NCI-H1092 (cell line): ENCODE measurements around the gene MCM8.
"Not testable (repeated sequence)": the region's sequence is repeated elsewhere in the genome, so short reads cannot be mapped to it uniquely, and the experiment has no call there.

Source experiments
- DNase-seq: peaks from one replicate; lab custom pipeline; 2025; lab: John Stamatoyannopoulos, UW

The MCM8 gene

DNA sequence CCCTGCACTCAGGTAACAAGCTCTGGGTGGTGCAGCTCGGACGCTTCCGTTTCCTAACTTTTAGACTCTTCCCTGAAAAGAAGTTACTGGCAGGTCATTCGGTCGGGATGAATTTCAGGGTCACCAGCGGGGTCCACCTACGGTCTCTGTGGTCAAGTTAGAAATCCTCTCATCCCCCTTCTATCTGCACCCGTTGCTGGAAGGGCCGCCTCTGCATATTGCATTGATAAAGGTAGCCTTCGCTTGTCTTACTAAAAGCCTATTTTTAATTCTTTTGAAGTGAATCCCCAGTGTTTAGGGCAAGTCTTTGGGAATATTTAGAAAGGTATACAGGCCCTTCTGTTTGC lies 56.1 kb downstream of the MCM8 start:
- DNase-seq = no peak

DNA sequence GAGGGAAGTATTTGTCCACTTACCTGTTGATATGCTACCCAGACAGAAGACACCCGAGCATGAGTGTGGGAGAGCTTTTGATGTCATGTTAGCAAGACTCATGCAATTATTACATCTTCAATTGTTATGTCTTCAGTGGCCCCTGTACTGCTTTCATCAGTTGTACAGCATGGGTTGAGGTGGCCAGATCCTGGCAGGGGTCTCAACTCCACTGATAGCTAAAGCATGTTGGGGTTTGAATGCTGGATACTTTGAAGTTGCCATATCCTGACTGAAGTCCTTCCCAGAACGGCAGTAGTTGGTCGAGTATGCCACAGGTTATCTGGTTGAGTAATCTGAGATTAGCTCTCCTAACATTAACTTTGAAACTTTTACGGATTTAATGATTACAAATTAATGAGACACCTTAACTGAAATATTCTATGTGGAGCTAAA lies 56.7 kb downstream of the MCM8 start:
- DNase-seq = no peak

DNA sequence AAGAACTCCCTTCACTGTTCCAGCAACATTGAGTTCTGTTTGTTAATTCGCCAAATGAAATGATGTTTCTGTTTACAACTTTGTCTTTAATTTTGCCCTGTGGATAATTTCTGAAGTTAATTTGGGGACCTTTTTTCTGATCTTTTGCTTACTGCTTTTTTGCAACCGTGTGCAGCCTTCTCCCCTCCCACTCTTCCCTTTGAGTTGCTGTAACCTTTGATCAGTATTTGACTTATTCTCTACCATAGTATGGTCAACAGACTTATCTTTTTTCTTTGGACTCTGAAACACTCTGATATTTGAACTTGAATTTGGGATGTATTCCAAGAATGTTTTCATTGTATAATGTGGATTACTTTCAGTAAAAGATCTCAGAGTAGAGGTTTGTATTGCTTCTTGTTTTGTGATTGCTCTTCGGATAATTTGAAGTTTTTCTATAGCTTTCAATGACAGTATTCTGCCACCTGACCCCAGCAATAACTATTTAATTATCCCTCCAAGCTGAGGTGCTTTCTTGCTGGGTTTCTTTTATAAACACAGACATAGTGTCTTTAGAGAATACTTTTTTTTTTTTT lies 57.2 kb downstream of the MCM8 start:
- DNase-seq = no peak

DNA sequence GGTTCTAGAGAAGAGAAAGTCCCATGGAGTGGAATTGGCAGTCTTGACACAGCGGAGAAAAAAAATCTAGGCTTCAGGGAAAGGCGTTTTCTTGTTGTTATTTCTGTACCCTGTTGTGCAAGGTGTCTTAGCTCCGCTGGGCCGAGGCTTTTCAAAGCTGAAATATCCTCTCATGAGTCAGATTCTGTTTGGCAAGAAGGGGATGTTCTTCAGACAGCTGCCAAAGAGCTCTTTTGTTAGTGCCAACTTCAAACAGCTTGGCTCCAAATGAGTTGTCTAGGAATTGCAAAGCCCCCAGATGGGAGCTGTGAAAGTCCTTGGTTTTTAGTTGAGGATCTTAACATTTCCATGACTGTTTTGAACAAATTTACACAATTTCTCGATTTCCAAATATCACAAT lies 57.8 kb downstream of the MCM8 start:
- DNase-seq = no peak

DNA sequence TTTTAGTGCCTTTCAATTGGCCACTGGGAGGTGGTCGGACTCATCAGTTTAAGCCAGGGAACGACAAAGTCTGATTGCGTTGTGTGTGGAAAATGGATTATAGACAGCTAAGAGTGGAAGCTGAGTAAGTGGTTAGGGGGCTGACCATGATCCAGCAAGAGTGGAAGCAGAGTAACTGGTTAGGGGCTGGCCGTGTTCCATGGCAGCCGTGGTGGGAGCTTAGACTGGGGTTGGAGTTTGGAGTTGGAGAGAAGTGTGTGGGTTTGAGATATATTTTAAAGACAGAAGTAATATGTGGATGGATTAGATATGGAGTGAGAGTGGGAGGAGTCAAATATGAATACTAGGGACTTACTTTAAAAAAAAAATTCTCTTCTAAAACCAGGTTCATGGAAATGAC lies 61.7 kb downstream of the MCM8 start:
- no peak for DNase-seq

DNA sequence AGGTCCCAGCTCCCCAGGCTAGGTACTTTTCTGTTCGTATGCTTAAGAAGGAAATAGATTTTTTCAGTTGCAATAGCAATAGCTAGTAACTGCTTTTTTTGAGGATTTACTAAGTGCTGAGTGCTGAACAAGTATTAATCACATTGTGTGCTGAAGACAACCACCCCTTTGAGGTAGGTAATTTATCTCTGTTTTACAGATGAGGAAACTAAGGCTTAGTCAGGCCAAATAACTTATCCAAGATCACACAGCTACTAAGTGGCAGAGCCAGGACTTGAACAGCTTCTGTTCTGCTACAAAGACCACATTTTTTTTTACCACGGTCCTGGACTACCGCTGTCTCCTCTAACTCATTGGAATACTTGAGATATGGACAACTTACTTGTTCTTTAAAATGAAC lies 63.6 kb downstream of the MCM8 start:
- DNase-seq = no peak

DNA sequence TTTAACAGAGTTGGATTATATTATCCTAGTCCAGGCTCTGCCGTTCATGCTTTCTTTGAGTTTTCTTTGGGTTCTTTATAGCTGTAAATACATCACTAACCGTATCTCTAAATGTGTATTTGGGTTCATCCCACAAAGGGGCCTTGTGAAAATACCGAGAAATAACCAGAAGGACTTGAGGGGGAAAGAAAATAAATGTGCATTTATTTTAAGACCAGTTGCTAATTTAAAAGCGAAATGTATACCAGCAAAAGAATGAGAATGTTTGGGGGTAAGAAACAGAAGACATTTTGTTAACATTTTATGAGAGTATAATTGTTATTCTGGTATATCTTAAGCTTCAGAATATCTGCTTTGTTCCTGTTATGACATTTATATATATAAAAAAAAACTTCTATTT lies 64.5 kb downstream of the MCM8 start:
- DNase-seq = no peak

DNA sequence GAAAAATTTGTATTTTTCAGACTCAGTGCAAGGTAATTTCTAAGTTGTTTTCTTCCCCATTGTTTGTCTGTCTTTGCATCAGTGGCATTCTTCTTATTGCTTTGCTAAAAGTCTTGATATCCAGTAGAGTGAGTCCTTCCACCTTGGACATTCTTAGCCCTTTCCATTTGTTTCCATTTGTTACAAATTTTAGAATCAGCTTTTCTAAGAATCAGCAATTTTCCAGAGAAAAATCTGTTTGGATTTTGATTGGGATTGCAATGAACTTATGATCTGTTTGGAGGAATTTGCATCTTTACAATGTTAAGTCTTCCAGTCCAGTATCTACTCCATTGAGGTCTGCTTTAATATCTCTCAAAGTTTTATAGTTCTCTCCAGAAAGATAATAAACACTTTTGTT lies 67.0 kb downstream of the MCM8 start:
- DNase-seq = no peak

DNA sequence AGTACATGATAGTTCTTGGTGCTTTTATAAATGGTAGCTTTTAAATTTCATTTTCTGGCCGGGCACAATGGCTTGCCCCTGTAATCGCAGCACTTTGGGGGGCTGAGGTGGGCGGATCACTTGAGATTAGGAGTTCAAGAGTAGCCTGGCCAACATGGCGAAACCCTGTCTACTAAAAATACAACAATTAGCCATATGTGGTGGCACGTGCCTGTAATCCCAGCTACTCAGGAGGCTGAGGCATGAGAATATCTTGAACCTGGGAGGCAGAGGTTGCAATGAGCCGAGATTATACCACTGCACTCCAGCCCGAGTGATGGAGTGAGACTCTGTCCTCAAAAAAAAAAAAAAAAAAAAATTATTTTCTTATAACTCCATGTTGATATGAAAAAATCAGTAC lies 67.4 kb downstream of the MCM8 start:
- DNase-seq = no peak

DNA sequence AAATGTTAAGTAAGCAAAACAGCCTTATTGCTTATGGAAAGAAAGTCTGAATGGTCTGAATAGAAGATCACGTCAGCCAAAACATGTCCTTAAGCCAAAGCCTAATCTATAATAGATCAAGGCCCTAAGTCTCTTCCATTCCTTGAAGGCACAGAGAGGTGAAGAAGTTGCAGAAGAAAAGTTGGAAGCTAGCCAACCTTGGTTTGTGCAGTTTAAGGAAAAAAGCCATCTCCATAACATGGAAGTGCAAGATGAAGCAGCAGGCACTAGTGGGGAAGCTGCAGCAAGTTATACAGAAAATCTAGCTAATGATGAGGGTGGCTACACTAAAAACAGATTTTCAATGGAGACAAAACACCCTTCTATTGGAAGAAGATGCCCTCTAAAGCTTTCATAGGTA lies 74.3 kb downstream of the MCM8 start:
- DNase-seq = no peak

DNA sequence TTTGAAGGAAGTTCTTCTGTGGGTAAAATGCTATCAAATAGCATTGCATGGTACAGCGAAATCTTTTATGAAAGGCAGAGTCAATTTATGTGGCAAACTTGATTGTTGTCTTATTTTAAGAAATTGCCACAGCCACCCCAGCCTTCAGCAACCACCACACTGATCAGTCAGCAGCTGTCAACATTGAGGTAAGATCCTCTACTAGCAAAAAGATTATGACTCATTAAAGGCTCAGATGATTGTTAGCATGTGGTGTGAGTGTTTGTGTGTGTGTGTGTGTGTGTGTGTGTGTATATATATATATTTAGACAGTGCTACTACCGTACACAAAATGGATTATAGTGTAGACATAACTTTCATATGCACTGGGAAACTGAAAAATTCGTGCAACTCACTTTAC lies 75.6 kb downstream of the MCM8 start:
- no peak for DNase-seq

DNA sequence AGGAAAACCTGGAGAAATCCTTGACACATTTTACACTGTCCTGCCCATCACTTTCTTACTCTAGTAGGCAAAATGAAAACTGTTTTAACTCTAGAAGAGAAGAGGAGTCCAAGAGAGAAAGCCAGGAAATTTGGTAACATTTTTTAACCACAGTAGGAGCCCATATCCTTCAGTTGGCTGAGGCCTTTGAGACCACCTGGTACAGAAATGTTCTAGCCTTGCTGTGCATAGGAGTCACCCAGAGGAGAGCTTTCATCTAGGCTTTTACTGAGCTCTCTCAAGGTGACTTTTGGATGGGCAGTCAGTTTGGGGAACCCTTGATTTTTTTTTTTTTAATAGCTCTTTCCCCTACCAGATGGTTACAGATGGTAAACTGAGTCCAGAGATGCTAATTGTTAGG lies 78.4 kb downstream of the MCM8 start:
- DNase-seq = no peak

DNA sequence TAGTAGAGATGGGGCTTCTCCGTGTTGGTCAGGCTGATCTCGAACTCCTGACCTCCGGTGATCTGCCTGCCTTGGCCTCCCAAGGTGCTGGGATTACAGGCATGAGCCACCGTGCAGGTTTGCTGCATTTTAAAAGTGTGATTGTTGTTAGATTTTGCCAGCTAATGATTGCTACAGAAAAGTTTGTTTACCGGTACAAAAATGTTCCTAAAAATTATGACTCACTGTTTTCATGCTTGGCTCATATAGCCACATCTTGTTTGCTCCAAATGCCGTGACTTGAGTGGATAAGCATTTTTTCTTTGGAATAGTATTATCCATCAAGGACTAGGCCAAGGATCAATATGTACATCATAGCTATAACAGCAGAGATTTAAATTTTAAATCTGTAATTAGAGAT lies 79.1 kb downstream of the MCM8 start:
- no peak for DNase-seq

DNA sequence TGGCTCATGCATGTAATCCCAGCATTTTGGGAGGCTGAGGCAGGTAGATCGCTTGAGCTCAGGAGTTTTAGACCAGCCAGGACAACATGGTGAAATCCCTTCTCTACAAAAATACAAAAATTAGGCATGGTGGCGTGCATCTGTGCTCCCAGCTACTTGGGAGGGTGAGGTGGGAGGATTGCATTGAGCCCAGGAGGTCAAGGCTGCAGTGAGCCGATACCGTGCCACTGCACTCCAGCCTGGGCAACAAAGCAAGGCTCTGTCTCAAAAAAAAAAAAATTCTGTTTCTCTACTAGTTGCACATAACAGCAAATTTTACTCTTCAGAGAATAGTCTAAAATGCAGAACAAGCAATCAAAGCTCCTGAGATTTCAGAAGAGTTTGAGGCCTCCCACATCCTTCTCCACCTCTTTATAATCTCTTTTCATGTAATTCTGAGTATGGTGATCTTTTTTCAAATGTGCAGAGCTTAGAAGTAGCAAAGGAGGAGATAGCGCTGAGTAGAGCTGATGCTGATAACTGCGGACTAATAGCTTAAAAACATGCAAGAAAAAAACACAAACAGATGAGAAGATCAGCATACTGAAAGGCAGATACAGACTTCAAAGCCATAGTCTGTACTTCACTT lies 80.1 kb downstream of the MCM8 start:
- no peak for DNase-seq

DNA sequence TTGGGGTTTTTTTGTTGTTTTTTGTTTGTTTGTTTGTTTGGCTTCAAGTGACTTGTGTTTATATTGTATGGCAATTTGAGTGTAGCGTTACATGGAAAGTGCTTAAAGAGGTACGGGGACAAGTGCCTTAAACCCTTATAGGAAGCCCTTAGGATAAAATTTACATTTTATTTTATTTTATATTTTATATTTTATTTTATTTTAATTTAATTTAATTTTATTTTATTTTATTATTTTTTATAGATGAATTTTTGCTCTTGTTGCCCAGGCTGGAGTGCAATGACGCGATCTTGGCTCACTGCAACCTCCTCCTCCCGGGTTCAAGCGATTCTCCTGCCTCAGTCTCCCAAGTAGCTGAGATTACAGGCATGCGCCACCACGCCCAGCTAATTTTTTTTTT lies 82.5 kb downstream of the MCM8 start:
- DNase-seq = not testable (repeated sequence)

DNA sequence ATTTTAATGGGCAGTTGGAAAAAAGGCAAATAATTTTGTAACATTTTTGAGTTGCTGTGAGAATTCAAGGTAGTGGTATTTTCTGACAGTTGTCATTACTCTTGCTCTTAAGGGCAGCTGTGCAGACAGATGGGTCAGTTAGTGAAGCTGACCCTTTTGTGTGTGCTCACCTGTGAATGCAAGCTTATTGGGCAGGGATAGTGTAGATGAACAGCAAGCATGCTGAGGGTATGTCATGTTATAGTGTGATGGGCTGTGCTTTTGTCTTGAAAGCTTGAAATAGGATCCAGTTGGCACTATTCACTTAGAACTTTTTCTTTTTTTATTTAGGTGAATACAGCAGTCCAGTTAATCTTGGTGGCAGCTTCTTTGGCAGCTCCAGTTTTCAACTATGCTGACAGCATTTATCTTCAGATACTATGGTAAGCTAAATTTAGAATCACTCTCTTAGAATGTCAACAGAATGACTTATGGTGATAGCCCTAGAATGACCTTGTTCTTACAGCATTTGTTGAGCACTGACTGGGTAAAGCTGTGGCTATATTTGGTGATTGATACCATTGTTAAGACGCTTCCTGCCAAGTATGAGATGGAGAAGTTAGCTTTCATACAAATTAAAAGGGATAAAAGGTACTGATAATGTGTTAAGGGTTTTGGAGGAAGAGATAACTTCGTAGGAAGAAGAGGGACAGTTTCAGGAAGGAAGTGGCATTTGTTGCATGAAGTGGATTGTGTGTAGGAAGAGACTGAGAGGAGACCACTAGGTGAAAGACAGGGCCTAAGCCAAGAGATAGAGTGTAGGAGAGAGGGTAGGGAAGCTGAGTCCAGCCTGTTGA lies 83.9 kb downstream of the MCM8 start:
- DNase-seq = no peak

DNA sequence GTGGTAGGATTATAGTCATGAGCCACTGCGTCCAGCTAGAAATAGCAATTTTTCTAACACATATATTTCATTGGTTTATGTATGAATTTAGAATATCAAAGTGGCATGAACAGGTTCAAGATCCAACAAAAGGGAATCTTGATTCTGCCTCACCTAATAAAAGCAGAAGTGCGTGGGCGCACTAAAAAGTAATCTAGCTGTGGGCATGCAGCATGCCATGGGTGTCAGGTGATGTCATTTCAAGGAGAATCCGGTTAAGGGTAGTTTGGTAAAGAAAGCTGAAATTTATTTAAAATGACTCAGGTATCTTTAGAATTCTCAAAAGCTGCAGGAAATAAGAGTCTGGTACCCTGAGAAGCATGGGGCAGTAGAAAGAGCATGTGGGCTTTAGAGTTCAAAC lies 85.8 kb downstream of the MCM8 start:
- no peak for DNase-seq

DNA sequence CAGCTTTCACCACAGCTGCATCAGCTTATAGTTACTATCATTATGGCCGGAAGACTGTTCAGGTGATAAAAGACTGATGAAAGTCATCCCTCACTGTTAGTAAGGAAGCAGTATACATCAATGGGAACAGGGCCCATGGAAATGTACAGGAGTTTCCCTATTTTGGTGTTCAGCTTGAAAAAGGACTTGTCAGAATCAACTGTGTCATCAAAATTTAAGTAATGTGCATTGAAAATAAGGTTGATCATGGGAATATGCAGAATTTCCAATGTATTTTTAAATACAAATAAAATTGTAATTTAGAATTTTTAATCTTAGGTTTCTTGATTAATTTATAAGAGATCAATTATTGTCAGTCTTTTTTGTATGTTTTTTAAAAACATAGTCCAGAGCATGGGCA lies 86.6 kb downstream of the MCM8 start:
- DNase-seq = no peak

DNA sequence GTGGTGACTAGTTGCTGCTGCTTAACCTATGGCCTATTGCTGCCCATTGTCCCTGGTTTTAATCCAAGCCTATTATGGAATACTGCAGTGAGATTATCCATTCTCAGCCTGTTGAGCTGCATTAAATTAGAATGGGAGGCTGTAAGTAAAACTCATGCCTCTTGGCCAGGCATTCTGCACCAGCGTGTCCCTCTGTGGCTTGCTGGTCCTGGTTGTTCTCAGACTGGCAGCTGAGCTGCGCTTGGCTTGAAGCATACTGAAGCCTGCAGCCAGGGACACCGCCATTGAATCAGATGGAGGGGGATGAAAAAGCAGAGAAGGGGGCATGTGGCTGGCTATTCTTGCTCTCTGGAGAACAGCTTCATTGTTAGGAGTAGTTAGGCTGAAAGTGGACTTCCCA lies 87.8 kb downstream of the MCM8 start:
- DNase-seq = no peak

DNA sequence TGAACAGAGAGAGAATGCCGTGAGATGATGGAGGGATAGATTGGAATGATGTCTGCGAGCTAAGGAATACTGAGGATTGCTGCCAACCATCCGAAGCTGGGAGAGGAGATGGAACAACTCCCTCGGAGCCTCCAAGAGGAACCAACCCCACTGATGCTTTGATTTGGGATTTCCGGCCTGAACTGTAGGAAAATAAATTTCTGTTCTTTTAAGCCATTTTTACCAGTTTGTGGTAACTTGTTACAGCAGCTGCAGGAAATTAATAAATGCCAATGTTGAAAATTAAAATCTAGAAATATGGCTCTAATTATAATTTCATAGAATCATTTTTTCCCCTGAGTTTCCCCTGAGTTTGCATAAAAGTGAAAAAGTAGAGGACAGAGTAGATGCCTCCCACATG lies 89.3 kb downstream of the MCM8 start:
- no peak for DNase-seq

DNA sequence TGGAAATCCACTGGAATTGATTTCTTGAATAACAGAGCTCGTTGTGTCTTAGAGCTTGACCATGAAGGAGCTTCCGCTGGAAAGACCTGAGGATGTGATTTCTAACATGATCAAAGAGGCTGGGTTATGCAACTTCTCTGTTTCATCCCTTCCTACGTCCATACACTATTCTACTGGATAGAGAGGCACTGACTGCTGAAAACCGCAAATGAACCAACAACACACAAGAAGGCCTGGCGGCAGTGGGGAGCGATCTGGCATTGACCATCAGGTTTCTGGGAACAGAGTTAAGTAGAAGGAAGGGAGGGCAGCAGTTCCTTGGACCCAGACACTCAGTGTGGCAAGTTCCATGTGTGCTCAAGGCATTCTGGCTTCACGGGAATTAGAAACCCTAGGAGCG lies 90.1 kb downstream of the MCM8 start:
- no peak for DNase-seq

DNA sequence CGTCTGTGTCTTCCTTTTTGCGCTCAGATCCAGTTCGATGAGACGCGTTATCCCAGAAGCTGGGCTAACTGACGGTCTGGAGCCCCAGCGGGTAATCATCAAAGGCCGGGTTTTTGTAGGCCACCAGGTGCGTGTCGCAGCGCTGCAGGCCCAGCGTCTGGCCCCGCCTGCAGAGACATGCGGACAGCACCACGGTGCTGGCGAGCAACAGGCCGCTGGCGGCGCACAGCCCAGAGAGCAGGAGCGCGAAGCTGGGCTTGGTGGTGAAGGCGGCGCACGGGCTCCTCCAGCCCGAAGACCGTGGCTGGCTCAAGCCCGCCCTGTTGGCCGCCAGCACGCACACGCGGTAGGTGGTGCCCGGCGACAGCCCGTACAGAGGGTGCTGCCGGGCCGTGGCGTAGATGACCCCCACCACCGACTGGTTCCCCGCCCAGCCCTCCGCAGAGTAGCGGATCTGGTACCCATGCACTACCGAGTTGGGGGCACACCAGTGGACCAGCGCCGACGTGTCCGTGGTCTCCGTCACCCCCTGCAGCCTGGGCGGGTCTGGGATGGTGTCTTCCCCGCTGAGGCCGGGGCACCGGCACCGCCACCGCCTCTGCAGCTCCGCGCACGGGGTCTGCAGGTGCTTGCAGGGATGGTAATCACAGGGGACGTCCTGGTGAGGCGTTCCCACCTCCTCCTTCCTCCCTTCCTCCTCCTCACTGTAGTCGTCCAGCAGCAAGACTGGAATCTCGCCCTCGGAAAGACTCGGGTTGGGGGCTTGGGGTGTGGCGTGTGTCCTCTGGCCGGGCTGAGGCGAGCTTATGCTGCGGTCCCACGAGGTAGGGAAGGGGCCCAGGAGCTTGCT lies 90.7 kb downstream of the MCM8 start:
- DNase-seq = no peak

DNA sequence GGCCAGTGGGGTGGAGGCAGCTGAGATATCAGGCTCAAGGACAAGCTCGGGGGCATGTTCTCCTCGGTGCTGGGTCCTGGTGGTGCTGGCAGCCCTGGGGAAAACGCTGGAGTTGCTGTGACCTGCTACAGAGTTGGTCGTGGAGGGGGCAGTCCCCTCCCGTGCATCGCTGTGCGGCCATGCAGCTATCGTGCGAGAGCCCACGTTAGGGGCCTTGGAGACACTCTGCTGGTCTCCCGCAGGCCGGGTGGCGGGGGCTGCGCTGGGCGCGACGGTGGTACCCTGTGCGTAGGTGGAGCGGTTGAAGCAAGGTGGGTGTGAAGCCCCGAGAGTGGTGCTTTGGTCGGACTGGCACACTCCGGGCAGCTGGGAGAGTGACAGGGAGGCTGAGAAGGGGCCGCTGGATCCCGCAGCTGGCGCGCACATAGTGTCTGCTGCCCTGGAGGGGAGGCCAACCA lies 91.4 kb downstream of the MCM8 start:
- DNase-seq = no peak
